HEK293 (cell line): Measurements from ENCODE around the gene ACOX2.
A peak's percentile ranks its signal among the peaks of the same experiment; 100 is the strongest.

Source experiments
- CTCF ChIA-PET: fragments of 350-600 bp; formaldehyde crosslinking; extraction: SDS; loops from one replicate; lab custom pipeline; 2021; ENCODE audit warnings: antibody characterized with exemption; lab: Yijun Ruan, JAX
- POLR2A ChIA-PET: fragments of 300-600 bp; formaldehyde crosslinking; extraction: SDS; loops from one replicate; lab custom pipeline; 2020; ENCODE audit warnings: antibody characterized with exemption, inconsistent platforms; lab: Yijun Ruan, JAX
- H3K27ac ChIP-seq: fragments of 200-500 bp; sonication (Bioruptor generic); 2 replicates; pipeline ENCODE4 v1.5.1; 2014; ENCODE audit warnings: low read depth, low read length, control low read depth, inconsistent platforms; ENCODE audit errors: extremely low read depth
- H3K36me3 ChIP-seq, 2 experiments: fragments of 200-500 bp in 1 of 2; sonication (Bioruptor generic) in 1 of 2; 1 replicate in 1 of 2; 2 replicates in 1 of 2; pipeline ENCODE4 v1.5.1; 2014 to 2017; ENCODE audit warnings: inconsistent platforms in 2 of 2, low read length in 2 of 2; ENCODE audit not compliant: control insufficient read depth in 2 of 2, insufficient read depth in 1 of 2
- H3K4me1 ChIP-seq: fragments of 200-500 bp; sonication (Bioruptor generic); 2 replicates; pipeline ENCODE4 v1.5.1; 2014; ENCODE audit warnings: mild to moderate bottlenecking, low read length, inconsistent platforms; ENCODE audit not compliant: control insufficient read depth, insufficient read depth
- H3K4me3 ChIP-seq: 2 replicates; pipeline ENCODE4 v1.5.1; 2011; ENCODE audit warnings: low read depth, mild to moderate bottlenecking, control low read depth, low read length, moderate library complexity
- H3K9me3 ChIP-seq: fragments of 200-500 bp; sonication (Bioruptor generic); 2 replicates; pipeline ENCODE4 v1.5.1; 2014; ENCODE audit warnings: low read depth, low read length, inconsistent platforms; ENCODE audit not compliant: control insufficient read depth, insufficient read depth
- IKZF3 ChIP-seq: fragments of 450-650 bp; IDR thresholded peaks from 2 replicates; pipeline ENCODE4 v1.5.0; 2018; ENCODE audit warnings: missing biosample characterization, mild to moderate bottlenecking, missing genetic modification characterization, moderate library complexity
- KLF16 ChIP-seq: fragments of 450-650 bp; formaldehyde crosslinking; IDR thresholded peaks from 2 replicates; pipeline ENCODE4 v1.5.1; 2017; ENCODE audit warnings: missing biosample characterization, missing genetic modification characterization
- KLF9 ChIP-seq: fragments of 450-650 bp; formaldehyde crosslinking; IDR thresholded peaks from 2 replicates; pipeline ENCODE4 v1.5.1; 2016; ENCODE audit warnings: missing biosample characterization, missing genetic modification characterization, low read depth
- RBAK ChIP-seq: fragments of 450-650 bp; formaldehyde crosslinking; IDR thresholded peaks from 2 replicates; pipeline ENCODE4 v1.5.1; 2016; ENCODE audit warnings: missing biosample characterization, missing genetic modification characterization
- REPIN1 ChIP-seq: fragments of 450-650 bp; formaldehyde crosslinking; IDR thresholded peaks from 2 replicates; pipeline ENCODE4 v1.5.1; 2017; ENCODE audit warnings: missing biosample characterization, missing genetic modification characterization, low read depth
- SCRT2 ChIP-seq: fragments of 450-650 bp; formaldehyde crosslinking; IDR thresholded peaks from 2 replicates; pipeline ENCODE4 v1.5.1; 2016; ENCODE audit warnings: missing biosample characterization, missing genetic modification characterization
- SETDB1 ChIP-seq: IDR thresholded peaks from one replicate; pipeline ENCODE4 v1.6.1; 2017; ENCODE audit warnings: mild to moderate bottlenecking, low read length, moderate library complexity, mixed read lengths; ENCODE audit not compliant: insufficient read length
- SP2 ChIP-seq: fragments of 450-650 bp; formaldehyde crosslinking; IDR thresholded peaks from 2 replicates; pipeline ENCODE4 v1.5.1; 2016; ENCODE audit warnings: missing biosample characterization, missing genetic modification characterization
- SP3 ChIP-seq: fragments of 450-650 bp; formaldehyde crosslinking; IDR thresholded peaks from 2 replicates; pipeline ENCODE4 v1.5.1; 2016; ENCODE audit warnings: missing biosample characterization, missing genetic modification characterization
- TRIM28 ChIP-seq: IDR thresholded peaks from 2 replicates; pipeline ENCODE4 v1.6.1; 2011; ENCODE audit warnings: low read length, control low read depth, borderline replicate concordance
- ZBTB20 ChIP-seq: fragments of 450-650 bp; formaldehyde crosslinking; IDR thresholded peaks from 2 replicates; pipeline ENCODE4 v1.5.1; 2016; ENCODE audit warnings: missing biosample characterization, missing genetic modification characterization
- ZBTB26 ChIP-seq: fragments of 450-650 bp; formaldehyde crosslinking; optimal IDR thresholded peaks from 2 replicates; pipeline ENCODE3; 2016; ENCODE audit warnings: missing biosample characterization, mild to moderate bottlenecking, missing genetic modification characterization
- ZBTB8A ChIP-seq: fragments of 450-650 bp; formaldehyde crosslinking; IDR thresholded peaks from 2 replicates; pipeline ENCODE4 v1.5.1; 2016; ENCODE audit warnings: missing biosample characterization, missing genetic modification characterization
- ZFHX2 ChIP-seq: fragments of 450-650 bp; formaldehyde crosslinking; conservative IDR thresholded peaks from 2 replicates; pipeline ENCODE4 v1.5.1; 2016; ENCODE audit warnings: missing biosample characterization, missing genetic modification characterization
- ZFP37 ChIP-seq: fragments of 450-650 bp; formaldehyde crosslinking; IDR thresholded peaks from 2 replicates; pipeline ENCODE4 v1.5.1; 2016; ENCODE audit warnings: missing biosample characterization, missing genetic modification characterization
- ZNF146 ChIP-seq: fragments of 450-650 bp; formaldehyde crosslinking; IDR thresholded peaks from 2 replicates; pipeline ENCODE4 v1.5.1; 2016; ENCODE audit warnings: missing biosample characterization, missing genetic modification characterization
- ZNF248 ChIP-seq: fragments of 450-650 bp; formaldehyde crosslinking; IDR thresholded peaks from 2 replicates; pipeline ENCODE4 v1.5.1; 2017; ENCODE audit warnings: missing biosample characterization, missing genetic modification characterization
- ZNF335 ChIP-seq: fragments of 450-650 bp; formaldehyde crosslinking; conservative IDR thresholded peaks from 2 replicates; pipeline ENCODE4 v1.5.1; 2016; ENCODE audit warnings: missing biosample characterization, missing genetic modification characterization
- ZNF701 ChIP-seq: fragments of 450-650 bp; formaldehyde crosslinking; IDR thresholded peaks from 2 replicates; pipeline ENCODE4 v1.5.1; 2016; ENCODE audit warnings: missing biosample characterization, missing genetic modification characterization
- ZSCAN16 ChIP-seq: fragments of 450-650 bp; formaldehyde crosslinking; IDR thresholded peaks from 2 replicates; pipeline ENCODE4 v1.5.1; 2016; ENCODE audit warnings: missing biosample characterization, missing genetic modification characterization
- TF ChIP-seq, protein P1 (sequence below): fragments of 450-650 bp; formaldehyde crosslinking; IDR thresholded peaks from 2 replicates; pipeline ENCODE4 v1.5.1; 2017; ENCODE audit warnings: missing biosample characterization, mild to moderate bottlenecking, missing genetic modification characterization, moderate library complexity
- TF ChIP-seq, protein P2 (sequence below): fragments of 450-650 bp; formaldehyde crosslinking; IDR thresholded peaks from 2 replicates; pipeline ENCODE4 v1.5.1; 2017; ENCODE audit warnings: missing biosample characterization, missing genetic modification characterization
- TF ChIP-seq, protein P3 (sequence below): fragments of 450-650 bp; IDR thresholded peaks from 2 replicates; pipeline ENCODE4 v1.5.1; 2018; ENCODE audit warnings: missing biosample characterization, missing genetic modification characterization
- TF ChIP-seq, protein P4 (sequence below): fragments of 450-650 bp; formaldehyde crosslinking; IDR thresholded peaks from 2 replicates; pipeline ENCODE4 v1.5.1; 2016; ENCODE audit warnings: missing biosample characterization, missing genetic modification characterization
- TF ChIP-seq, protein P5 (sequence below): fragments of 450-650 bp; formaldehyde crosslinking; IDR thresholded peaks from 2 replicates; pipeline ENCODE4 v1.5.0; 2017; ENCODE audit warnings: missing biosample characterization, missing genetic modification characterization, borderline replicate concordance

Gene ACOX2

DNA sequence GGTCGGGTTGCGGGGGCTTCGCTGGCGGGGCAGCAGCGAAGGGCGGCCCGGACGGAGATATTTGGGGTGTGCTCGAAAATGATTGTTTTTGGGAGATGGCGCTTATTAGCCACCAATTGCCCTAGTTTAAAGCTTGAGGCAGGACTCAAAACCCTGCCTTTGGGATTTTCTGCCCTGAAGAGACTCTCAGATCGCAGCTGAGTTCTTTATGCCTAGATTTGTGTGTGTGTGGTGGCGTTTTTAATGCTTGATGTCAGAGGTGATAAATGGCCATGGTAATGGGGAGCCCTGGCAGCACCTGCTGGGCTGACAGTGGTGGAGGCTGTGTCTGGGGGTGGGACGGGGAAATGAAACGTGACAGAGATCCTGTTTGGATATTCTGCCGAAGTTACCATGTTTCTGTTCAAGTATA lies 44.5 kb downstream of the ACOX2 start (continued):
- TF ChIP-seq, protein P1, sequence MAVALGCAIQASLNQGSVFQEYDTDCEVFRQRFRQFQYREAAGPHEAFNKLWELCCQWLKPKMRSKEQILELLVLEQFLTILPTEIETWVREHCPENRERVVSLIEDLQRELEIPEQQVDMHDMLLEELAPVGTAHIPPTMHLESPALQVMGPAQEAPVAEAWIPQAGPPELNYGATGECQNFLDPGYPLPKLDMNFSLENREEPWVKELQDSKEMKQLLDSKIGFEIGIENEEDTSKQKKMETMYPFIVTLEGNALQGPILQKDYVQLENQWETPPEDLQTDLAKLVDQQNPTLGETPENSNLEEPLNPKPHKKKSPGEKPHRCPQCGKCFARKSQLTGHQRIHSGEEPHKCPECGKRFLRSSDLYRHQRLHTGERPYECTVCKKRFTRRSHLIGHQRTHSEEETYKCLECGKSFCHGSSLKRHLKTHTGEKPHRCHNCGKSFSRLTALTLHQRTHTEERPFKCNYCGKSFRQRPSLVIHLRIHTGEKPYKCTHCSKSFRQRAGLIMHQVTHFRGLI (tag by site-specific recombination): no peak
- 0 out of 2 replicates have a peak, but pooled peaks have one; percentile 42 for TF ChIP-seq KLF16
- no peak for TF ChIP-seq ZNF146 (tag by site-specific recombination)
- TF ChIP-seq, protein P2, sequence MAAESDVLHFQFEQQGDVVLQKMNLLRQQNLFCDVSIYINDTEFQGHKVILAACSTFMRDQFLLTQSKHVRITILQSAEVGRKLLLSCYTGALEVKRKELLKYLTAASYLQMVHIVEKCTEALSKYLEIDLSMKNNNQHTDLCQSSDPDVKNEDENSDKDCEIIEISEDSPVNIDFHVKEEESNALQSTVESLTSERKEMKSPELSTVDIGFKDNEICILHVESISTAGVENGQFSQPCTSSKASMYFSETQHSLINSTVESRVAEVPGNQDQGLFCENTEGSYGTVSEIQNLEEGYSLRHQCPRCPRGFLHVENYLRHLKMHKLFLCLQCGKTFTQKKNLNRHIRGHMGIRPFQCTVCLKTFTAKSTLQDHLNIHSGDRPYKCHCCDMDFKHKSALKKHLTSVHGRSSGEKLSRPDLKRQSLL (tag by site-specific recombination): no peak
- TF ChIP-seq SETDB1: no peak
- no peak for TF ChIP-seq TRIM28
- no peak for TF ChIP-seq ZNF248 (tag by site-specific recombination)
- TF ChIP-seq, protein P3, sequence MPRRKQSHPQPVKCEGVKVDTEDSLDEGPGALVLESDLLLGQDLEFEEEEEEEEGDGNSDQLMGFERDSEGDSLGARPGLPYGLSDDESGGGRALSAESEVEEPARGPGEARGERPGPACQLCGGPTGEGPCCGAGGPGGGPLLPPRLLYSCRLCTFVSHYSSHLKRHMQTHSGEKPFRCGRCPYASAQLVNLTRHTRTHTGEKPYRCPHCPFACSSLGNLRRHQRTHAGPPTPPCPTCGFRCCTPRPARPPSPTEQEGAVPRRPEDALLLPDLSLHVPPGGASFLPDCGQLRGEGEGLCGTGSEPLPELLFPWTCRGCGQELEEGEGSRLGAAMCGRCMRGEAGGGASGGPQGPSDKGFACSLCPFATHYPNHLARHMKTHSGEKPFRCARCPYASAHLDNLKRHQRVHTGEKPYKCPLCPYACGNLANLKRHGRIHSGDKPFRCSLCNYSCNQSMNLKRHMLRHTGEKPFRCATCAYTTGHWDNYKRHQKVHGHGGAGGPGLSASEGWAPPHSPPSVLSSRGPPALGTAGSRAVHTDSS (tag by site-specific recombination): no peak
- no peak for TF ChIP-seq ZSCAN16 (tag by site-specific recombination)
- no peak for TF ChIP-seq ZFP37 (tag by site-specific recombination)
- TF ChIP-seq ZNF335 (tag by site-specific recombination): peak; percentile 79
- TF ChIP-seq ZBTB20 (tag by site-specific recombination): peak; percentile 82; the same call in 1 of the 2 replicates
- TF ChIP-seq ZBTB8A (tag by site-specific recombination): peak; percentile 35
- TF ChIP-seq ZBTB26 (tag by site-specific recombination): peak; percentile 39
- no peak for TF ChIP-seq SP3
- no peak for TF ChIP-seq IKZF3
- TF ChIP-seq REPIN1: no peak
- no peak for TF ChIP-seq SCRT2
- TF ChIP-seq, protein P4, sequence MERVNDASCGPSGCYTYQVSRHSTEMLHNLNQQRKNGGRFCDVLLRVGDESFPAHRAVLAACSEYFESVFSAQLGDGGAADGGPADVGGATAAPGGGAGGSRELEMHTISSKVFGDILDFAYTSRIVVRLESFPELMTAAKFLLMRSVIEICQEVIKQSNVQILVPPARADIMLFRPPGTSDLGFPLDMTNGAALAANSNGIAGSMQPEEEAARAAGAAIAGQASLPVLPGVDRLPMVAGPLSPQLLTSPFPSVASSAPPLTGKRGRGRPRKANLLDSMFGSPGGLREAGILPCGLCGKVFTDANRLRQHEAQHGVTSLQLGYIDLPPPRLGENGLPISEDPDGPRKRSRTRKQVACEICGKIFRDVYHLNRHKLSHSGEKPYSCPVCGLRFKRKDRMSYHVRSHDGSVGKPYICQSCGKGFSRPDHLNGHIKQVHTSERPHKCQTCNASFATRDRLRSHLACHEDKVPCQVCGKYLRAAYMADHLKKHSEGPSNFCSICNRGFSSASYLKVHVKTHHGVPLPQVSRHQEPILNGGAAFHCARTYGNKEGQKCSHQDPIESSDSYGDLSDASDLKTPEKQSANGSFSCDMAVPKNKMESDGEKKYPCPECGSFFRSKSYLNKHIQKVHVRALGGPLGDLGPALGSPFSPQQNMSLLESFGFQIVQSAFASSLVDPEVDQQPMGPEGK (tag by site-specific recombination): peak; percentile 41; the same call in 1 of the 2 replicates

DNA sequence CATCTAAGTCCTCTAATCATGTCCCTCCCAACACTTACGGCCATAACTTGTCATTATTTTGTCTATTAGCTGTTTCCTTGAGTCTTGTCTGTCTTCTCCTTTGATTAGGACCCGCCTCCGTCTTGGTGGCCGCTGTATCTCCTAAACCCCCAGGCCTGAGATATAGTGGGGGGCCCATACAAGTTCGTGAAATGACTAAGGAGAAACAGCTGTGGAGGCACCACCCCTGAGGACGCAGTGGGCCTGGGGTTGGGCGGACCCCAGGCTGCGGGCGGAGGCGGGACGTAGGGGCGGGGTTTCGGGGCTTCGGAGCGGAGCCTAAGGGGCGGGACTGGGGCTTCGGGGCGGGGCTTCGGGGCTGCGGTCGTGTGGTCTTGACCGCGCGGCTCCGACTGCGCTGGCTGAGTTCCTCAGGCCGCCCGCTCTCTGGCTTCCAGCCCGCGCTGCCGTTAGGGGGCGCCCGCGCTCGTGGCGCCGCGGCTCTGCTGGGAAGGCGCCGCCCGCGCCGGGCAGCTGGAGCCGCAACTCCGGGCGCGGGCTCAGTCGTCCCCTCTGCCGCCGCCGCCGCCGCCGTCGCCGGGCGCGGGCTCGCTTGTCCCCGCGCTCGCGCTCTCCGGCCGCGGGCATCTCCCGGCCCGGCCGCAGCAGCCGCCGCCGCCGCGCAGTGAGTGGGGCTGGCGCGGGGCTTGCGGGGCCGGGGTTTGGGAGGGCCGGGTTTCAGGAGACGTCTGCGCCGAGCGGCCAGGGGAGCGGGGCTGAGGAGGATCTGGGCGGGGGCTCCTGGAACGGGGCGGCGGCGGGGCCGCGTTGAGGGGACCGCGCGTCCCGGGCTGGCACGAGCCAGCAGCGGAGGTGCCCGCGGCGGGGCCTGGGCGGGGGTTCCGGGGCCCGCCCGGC lies 45.2 kb downstream of the ACOX2 start, which contains the start of gene KCTD6:
TSS of gene KCTD6 (plus strand) at position 591 of the 897 bp plus-strand sequence. CDS start 6,660 bp downstream, outside the sequence.
- CTCF ChIA-PET: interaction anchor here (0.8 to 3.3 kb wide), 12 partner anchors 8 to 323 kb away, joined by 3 to 12 read pairs (median 4); partner anchors contain the start of gene RPP14
- POLR2A ChIA-PET: interaction anchor here (1.4 kb wide), 1 partner anchor 28 kb away, joined by 3 read pairs; no protein-coding TSS in a partner anchor
- H3K36me3 ChIP-seq: no peaks in the 10 kb centered on the region
- H3K4me3 ChIP-seq: peak within 1 kb of the TSS; percentile 64
- H3K27ac ChIP-seq: peak within 1 kb of the TSS; percentile 77
- H3K9me3 ChIP-seq: no peaks in the 10 kb centered on the region
- H3K4me1 ChIP-seq: peaks cover 8% of the 10 kb centered on the region; the same call in 1 of the 2 replicates
- TF ChIP-seq ZNF701 (tag by site-specific recombination): no peak
- TF ChIP-seq, protein P5, sequence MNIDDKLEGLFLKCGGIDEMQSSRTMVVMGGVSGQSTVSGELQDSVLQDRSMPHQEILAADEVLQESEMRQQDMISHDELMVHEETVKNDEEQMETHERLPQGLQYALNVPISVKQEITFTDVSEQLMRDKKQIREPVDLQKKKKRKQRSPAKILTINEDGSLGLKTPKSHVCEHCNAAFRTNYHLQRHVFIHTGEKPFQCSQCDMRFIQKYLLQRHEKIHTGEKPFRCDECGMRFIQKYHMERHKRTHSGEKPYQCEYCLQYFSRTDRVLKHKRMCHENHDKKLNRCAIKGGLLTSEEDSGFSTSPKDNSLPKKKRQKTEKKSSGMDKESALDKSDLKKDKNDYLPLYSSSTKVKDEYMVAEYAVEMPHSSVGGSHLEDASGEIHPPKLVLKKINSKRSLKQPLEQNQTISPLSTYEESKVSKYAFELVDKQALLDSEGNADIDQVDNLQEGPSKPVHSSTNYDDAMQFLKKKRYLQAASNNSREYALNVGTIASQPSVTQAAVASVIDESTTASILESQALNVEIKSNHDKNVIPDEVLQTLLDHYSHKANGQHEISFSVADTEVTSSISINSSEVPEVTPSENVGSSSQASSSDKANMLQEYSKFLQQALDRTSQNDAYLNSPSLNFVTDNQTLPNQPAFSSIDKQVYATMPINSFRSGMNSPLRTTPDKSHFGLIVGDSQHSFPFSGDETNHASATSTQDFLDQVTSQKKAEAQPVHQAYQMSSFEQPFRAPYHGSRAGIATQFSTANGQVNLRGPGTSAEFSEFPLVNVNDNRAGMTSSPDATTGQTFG: no peak
- peak; percentile 65 for TF ChIP-seq SP3
- TF ChIP-seq ZFHX2 (tag by site-specific recombination): peak; percentile 46
- TF ChIP-seq RBAK: no peak
- peak; percentile 35 for TF ChIP-seq ZBTB26 (tag by site-specific recombination)
- TF ChIP-seq SP2 (tag by site-specific recombination): peak; percentile 82
- TF ChIP-seq KLF9 (tag by site-specific recombination): peak; percentile 33; the same call in 1 of the 2 replicates
